NCI-H1930 (cell line): ENCODE results near the gene NUDT4B.
"Not testable (repeated sequence)": the region's sequence is repeated elsewhere in the genome, so short reads cannot be mapped to it uniquely, and the experiment has no call there.

Experiments
- DNase-seq, 2 experiments: peaks; one replicate each; lab custom pipeline; 2025; lab: John Stamatoyannopoulos, UW

NUDT4B gene

DNA sequence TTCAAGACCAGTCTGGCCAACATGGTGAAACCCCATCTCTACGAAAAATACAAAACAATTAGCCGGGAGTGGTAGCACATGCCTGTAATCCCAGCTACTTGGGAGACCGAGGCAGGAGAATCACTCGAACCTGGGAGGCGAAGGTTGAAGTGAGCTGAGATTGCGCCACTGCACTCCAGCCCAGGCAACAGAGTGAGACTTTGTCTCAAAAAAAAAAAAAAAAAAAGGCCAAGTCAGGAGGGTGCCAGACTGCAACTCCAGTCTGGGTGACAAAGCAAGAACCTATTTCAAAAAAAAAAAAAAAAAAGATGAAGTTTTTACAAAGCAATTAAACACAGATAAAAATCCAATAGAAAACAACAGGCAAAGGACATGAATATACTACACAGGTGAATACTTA, 9.9 kb upstream of the NUDT4B start:
- DNase-seq, result not testable (repeated sequence)

DNA sequence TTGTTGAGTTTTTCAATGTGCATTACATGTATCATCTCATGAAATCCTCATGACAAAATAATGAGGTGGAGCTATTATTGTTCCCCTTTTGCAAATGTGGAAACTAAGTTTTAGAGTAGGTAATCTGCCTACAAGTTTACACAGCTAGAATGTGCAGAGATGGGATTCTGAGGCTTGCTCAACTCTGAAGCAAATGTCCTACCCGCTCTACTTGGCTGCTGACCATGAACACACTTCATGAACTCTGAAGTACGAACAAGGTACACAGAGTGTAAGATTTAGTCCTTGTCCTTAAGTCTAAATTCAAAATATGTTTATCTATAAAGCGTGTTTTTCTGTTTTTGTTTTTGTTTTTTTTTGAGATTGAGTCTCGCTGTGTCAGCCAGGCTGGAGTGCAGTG, 5.4 kb upstream of the NUDT4B start:
- DNase-seq, result not testable (repeated sequence)

DNA sequence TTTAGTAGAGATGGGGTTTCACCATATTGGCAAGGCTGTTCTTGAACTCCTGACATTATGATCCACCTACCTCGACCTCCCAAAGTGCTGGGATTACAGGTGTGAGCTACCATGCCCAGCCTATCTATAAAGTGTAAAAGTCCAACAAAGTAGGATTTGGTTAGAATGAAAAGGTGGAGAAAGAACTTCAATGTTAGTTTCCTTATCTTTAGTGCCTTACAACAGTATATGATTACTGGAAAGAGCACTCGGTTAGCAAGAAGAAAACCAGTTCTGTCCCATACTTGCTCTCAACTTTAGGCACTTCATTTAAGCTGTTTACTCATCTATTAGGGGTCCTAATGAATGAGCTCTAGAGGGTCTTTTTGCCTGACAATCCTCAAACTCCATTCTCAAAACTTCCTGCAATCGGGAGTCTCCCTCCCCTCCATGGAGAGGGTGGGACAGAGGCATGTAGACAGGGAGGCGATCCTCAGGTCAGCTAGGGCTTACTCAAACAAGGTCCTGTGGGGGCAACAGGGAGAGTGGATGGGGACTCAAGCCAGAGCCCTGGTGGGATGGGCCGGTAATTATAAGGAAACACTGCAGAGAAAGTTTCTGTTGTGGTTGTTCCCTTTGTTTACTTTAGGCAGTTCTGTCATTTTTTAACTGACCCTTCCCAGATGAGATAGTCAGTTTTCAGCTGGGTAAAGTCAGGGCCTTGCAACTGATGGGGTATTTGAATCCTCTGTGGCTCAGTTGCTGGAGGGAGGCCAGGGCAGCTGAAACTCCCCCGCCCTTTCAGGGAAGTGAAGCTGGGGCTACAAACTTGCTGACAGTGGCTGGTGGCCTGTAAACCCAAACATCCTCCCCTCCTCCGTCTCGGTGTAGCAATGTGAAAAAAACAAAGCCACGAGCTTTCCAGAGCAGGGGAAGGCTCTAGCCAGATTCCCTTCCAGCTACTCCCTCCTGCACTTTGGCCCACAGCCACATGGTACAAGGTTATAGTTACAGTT, 4.6 kb upstream of the NUDT4B start:
- DNase-seq, result not testable (repeated sequence)

DNA sequence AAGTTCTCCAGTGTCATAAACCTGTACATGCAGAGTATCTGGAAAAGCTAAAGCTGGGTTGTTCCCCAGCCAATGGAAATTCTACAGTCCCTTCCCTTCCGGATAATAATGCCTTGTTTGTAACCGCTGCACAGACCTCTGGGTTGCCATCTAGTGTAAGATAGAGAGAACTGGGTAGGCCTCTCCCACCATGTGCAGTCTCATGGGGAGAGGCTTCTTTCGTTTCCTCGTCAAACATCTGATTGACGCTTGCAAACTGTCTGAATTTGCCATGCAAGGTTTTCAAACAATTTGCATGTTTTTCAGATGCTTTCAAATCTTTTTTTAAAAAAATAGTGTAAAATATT, 734 bp downstream of the NUDT4B start:
- not testable (repeated sequence) for DNase-seq

DNA sequence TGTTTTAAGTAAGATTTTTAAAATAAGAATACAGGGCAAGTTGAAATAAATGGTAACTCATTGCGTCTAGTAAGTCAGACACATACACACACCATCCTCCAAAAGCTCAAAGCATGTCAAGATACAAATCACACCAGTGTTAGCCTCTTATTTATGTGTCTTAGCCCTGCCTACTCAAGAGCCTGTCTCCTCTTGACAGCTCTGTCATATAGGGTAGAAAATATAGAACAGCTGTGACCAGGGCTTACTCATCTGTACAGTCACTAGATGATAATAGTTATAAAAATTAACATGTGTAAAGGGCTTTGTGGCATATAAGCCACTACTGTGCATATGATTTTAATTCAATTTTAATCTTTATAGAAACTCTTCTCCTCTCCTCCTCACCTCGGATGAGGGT, 7.7 kb downstream of the NUDT4B start:
- DNase-seq, result not testable (repeated sequence)

DNA sequence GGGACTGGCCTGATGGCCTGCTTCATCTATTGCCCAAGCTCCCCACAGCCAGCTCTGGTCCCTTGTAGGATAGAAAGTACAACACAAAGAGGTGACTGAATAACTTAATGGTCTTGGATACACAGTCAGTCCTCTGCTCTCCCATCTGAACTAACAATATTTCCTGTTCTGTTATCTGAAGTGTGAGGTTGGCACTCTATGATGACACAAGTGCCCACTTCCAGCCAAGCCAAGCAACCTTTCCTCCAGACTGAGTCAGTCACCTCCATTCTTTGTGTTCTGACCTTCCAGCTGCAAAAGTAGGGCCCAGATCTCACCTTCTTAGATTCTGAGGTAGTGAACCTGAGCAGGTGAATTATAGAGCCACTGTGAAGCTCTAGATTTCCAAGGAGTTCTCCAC, 8.9 kb downstream of the NUDT4B start:
- DNase-seq, result not testable (repeated sequence)

DNA sequence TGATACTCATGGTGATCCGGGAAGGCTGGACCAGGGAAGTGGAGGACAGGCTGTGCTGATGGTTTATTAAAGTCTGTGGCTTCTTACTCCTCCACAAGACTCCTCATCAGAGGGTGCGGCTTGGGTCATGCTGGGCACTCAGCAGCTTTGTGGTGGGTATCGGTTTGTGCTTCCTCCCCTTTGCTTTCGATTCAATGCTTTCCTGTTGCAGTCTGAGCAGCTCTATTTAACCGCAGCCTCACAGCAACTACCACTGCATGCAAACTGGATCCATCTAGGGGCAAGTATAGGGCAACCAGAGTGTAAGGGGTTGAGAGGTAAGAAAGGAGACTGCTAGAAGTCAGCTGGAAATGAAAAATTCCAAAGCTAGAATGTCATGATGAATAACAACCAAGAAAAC, 9.8 kb downstream of the NUDT4B start:
- DNase-seq, result not testable (repeated sequence)

DNA sequence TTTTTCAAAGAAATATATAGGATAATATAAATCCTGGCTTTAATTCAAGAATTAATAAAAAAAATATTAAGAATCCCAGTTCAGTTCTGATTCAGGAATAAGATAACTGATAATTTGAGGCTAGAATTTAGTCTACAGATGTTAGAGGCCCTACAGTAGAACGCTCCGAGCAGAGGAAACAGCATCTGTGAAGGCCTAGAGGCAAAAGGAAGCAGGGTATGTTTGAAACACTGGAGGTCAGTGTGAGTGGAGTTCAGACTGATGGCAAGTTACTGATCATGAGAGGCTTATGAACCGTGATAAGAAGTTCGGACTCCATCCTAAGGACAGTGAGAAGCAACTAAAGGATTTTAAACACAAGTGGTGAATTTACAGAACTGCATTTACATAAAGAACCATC, 10.4 kb downstream of the NUDT4B start:
- DNase-seq, result not testable (repeated sequence)

DNA sequence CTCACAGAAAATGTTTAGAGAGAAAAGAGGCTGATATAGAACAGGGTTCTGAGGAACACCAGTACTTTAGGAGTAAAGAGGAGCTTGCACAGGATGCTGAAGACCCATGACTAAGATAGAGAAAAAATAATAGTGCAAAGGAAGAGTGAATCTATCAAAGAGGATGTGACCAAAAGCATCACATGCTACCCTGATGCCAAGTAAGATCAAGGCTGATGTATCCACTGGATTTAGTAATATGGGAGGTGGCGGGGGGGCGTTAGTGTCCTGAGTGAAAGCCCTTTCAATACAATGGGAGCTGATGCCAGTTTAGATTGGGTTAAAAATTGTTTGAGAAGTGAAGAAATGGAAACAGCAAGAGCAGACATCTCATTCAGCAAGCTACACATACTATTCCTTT, 11.2 kb downstream of the NUDT4B start:
- not testable (repeated sequence) for DNase-seq

DNA sequence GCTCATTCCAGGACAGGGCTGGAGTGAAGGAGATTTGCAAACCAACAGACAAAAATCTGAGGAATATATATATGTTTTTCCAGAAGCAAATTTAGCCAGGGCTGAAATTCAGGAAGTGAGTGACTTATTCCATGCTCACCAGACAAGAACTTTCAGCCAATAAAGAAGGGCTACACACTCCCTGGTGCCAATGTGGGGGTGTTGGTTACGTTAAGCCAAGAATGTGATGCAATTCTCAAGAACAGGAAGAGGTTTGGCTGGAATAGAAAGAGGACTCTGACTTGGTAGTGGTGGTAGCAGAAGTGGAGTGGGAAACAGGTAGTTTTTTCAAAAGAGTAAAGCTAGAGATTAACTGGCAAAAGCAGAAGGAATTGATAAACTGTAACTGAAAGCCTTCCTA, 11.6 kb downstream of the NUDT4B start:
- not testable (repeated sequence) for DNase-seq

DNA sequence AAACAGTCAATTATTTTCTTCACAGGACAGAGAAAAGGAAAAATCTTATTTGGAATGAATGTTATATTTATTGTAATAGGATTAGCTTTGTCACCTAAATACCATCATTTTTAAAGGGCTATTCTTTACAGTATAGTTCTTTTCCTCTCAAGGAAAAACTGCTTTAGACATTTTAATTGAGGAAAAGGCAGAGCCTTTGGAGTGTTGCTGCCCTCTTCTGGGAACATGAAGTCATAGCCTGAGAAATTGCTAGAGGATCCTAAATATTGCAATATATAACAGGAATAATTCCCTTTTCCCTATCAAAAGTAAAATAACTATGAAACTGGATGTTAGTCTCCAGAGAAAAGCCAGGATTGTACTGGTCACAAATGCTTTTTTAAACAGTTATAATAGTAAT, 12.8 kb downstream of the NUDT4B start:
- not testable (repeated sequence) for DNase-seq

DNA sequence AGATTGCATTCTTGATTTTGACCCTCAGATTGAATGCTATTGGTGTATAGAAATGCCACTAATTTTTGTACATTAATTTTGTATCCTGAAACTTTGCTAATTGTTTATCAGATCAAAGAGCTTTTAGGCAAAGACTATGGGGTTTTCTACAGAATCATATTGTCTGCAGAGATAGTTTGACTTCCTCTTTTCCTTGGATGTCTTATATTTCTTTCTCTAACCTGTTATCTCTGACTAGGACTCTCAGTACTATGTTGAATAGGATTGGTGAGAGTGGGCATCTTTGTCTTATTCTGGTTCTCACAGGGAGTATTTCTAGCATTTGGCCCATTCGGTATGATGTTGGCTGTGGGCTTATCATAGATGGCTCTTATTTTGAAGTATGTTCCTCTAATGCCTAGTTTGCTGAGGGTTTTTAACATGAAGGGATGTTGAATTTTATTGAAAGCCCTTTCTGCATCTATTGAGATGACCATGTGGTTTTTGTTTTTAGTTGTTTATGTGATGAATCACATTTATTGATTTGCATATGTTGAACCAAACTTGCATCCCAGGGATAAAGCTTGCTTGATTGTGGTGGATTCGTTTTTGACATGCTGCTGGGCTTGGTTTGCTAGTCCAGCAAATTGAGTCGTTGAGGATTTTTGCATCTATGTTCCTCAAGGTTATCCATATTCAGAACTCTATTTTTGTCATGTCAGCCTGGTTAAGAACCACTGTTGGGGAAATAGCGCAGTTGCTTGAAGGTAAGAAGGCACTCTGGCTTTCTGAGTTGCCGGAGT, 16.9 kb downstream of the NUDT4B start:
- not testable (repeated sequence) for DNase-seq

DNA sequence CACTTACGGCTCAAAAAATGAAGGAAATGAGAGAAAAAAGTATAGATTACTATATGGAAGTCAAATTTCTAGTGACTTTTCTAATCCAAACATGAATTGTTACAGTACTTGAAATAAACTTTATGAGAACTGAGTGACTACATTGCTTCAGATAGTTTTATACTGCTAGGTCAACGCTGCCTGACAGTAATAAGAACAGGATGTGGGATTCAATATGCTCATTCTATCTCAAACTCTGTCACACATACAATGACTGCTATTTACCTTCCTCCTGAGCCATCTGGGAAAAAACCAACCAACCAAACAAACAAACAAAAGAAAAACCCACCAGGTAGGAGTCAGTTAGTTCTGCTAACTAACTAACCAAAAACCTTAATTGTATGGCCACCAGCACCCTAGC, 20.0 kb downstream of the NUDT4B start:
- DNase-seq, result not testable (repeated sequence)

DNA sequence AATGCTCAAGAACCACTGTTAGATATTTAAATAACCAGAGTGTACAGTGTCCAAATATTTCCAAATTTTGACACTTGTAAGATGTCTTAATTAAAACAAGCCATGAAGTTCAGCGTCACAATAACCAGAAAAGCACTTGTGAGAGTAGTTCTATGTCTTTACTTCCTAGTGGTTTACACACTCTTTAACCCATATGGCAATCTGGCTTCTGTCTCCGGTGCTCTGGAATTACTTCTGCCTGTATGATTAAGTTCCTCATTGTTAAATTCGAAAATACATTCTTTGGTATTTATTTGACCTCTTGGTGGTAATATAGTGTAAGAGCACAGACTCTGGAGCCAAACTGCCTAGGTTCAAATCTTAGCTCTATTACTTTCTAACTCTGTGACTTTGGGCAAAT, 20.9 kb downstream of the NUDT4B start:
- not testable (repeated sequence) for DNase-seq

DNA sequence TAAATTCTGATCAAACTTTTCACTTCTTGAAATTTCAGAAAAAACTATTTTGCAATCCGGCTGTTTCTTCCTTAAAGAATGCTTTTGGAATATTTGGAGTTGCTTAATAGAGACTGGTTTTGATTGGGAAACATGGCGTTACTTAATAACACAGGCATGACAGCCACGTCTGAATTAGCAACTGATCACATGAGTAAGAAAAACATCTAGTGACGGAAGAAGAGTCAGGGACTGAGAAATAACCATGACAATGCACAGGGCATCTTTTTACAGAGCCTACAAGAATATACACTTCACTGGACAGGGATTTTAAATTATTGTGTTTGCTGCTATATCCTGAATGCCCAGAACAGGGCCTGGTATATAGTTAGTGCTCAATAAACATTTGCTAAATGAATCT, 25.1 kb downstream of the NUDT4B start:
- not testable (repeated sequence) for DNase-seq

DNA sequence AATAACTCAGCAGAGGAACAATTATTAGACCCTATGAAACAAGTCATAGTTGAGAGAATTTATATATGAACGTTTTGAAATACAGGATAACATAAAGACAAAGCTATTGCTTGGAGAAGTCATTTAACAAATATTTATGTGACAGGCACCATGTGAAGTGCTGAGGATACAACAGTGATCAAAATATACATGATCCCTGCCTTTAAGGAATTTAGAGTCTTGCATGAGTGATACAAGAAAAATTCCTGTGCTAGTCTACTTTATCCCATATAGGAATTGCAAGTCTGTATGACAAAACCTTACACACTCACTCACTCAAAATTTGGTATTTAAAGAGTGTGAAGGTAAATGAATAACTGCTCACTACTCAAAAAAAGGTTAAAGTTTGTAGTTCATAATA, 25.5 kb downstream of the NUDT4B start:
- not testable (repeated sequence) for DNase-seq

DNA sequence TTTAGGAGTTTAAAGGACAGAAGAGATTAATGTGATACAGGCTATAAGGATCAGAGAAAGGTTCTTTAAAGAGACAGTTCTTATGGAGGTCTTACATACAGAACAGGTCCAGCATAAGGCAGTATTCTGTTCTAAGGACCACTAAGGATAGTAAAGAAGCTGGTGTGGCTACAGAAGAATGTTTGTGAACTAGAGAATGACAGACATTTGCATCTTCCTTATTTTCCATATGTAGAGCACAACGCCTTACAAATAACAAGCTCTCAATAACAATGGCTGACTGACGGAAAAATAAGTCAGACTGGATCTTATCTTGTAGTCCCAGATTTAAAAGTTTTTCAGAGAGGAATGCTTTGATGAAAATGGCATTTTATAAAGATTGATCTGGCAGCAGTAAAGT, 26.7 kb downstream of the NUDT4B start:
- not testable (repeated sequence) for DNase-seq

DNA sequence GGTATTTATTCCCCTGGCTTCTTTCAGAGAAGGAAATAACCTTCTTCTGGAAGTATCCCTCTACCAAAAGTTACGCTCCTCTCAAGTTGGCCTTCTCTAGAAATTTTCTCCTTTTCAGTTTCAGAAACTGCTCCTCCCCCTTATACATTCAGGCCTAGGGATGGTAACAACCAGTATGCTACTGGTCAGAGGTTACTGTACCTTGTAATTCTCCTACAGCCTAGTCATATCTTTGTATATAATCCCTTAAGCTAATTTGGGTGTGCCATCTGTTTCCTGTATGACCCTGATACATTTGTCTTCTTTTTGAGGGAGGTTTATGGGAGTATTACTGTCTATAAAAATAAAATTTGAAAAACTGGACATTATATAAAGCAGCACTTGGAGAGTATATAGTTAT, 29.1 kb downstream of the NUDT4B start:
- not testable (repeated sequence) for DNase-seq

DNA sequence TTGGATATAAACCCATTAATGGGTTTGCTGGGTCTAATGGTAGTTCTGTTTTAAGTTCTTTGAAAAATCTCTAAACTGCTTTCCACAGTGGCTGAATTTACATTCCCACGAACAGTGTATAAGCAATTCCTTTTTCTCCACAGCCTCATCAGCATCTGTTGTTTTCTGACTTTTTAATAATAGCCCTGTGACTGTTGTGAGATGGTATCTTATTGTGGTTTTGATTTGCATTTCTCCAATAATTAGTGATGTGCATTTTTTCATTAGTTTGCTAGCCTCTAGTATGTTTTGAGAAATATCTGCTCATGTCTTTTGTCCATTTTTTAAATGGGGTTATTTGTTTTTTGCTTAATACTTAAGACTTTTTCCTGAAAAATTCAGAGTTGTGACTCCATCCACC, 31.8 kb downstream of the NUDT4B start:
- not testable (repeated sequence) for DNase-seq

DNA sequence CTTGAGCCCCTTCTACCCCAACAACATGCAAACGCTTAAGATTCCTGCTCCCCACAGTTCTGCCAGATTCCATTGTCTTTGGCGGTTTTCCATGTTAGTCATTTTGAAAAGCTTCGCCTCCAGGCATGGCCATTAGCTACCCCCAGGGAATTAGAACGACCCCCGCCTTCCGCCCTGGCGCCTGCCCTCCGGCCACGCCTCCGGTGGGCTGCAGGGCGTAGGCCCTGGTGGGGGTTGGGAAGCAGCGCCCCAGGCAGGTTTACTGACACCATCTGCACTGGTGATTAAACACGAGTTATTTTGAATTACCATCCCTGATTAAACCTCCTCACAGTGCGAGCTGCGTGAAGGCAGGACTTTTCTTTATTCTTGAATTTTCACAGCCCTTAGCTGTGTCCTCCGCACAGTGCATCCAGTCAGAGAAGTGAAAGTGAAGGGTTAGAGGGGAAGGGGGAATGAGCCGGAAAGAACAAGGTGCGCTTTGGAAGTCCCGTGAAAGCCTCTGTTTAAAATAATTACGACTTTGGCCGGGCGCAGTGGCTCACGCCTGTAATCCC, 43.0 kb downstream of the NUDT4B start:
- DNase-seq, result not testable (repeated sequence)

DNA sequence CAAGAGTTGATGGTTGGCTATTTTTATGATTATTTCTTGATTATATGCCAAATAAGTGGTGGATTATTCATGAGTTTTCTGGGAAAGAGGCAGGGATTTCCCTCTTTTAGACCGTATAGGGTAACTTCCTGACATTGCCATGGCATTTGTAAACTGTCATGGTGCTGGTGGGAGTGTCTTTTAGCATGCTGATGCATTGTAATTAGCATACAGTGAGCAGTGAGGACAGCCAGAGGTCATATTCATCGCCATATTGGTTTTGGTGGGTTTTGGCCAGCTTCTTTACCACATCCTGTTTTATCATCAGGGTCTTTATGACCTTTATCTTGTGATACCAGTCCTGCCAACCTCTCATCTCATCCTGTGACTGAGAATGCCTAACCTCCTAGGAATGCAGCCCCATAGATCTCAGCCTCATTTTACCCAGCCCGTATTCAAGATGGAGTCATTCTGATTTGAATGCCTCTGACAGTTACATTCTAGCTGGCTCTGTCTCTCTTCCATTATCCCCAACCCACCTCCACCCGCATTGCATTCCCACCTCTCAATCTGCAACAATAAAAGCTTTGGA, 45.3 kb downstream of the NUDT4B start:
- DNase-seq, result not testable (repeated sequence)
